ENCODE data around the gene PIP5K1C. TPM values are rescaled to one million over a fixed set of nuclear protein-coding genes. Genes with fewer than 3 reads are reported as not detected.
A peak's percentile ranks its signal among the peaks of the same experiment; 100 is the strongest.

PIP5K1C gene
- total and polyA plus RNA-seq, 10 of the 15 experiments (the other 5 are each of a cell fraction or from before 2014, with no cell fraction given): 0.39 to 19.6 (median 5.3) TPM

GRCh38 chr19:3618144-3618810 is 82.0 kb downstream of the PIP5K1C start:
- Histone ChIP-seq H4K20me1 (ENCODE audit: control insufficient read depth, insufficient read depth) (no peaks in the 10 kb centered on the region), H3K79me2 (ENCODE audit: control insufficient read depth, insufficient read depth, low read length) (no peaks in the 10 kb centered on the region), H3K4me1 (ENCODE audit: control insufficient read depth, insufficient read depth, low read length) (no peaks in the 10 kb centered on the region), H3K9me3 (replicated peaks; ENCODE audit: control insufficient read depth, insufficient read depth, low read length) (no peaks in the 10 kb centered on the region), H3K9ac (ENCODE audit: control insufficient read depth, insufficient read depth, low read length) (no peak overlapping the region), H3K4me2 (ENCODE audit: control insufficient read depth, insufficient read depth) (no peak overlapping the region; the same call in 1 of the 2 replicates), H3K4me3 (no peak overlapping the region), H3K36me3 (ENCODE audit: control insufficient read depth in 2 of 2, insufficient read depth in 2 of 2, low read length in 1 of 2) (peaks cover 0 to 11% of the 10 kb centered on the region in 2 experiments; a peak in 3 of 4 replicates), H3K27me3 (replicated peaks in 1 of 2; ENCODE audit: control insufficient read depth in 2 of 2, insufficient read depth in 2 of 2, low read length in 1 of 2) (no peaks in the 10 kb centered on the region), H2AFZ (ENCODE audit: control insufficient read depth, low read depth, low read length) (no peak overlapping the region; the same call in 1 of the 2 replicates), H3K27ac (ENCODE audit: control insufficient read depth, insufficient read depth) (no peak overlapping the region)
- SMC1A ChIA-PET (ENCODE audit: uncharacterized antibody, unreplicated experiment): interaction anchor here (1.2 kb wide), 1 partner anchor 31 kb away, joined by 3 read pairs; no protein-coding TSS in a partner anchor
- peak; percentile 12 for DNase-seq (ENCODE audit: low read depth, low spot score)
- WGBS (ENCODE audit: insufficient coverage, insufficient replicate concordance, low lambda C conversion rate, missing lambda C conversion rate): 52% methylated on average over 20 of the region's 31 CpGs
- POLR2A ChIA-PET: interaction anchor here (0.5 kb wide), 1 partner anchor 66 kb away, joined by 3 read pairs; no protein-coding TSS in a partner anchor
- CTCF ChIA-PET: interaction anchor here (0.7 to 2.3 kb wide), 4 partner anchors 14 to 73 kb away, joined by 3 to 7 read pairs (median 4); no protein-coding TSS in a partner anchor
- intact Hi-C loops (cut with micrococcal nuclease; ENCODE audit: unreplicated experiment) (loop anchor here (1.0 kb wide), 1 partner anchor 73 kb away; no protein-coding TSS in a partner anchor), in situ Hi-C loops (cut with MboI) (no loop called here)
- peak; percentile 78 for FAIRE-seq
- RAD21 ChIA-PET (ENCODE audit: unreplicated experiment): no interaction called here
- peak; percentile 97 for ATAC-seq
- BruUV-seq (replicated peaks): no TSS peak
- TF ChIP-seq KLF5 (IDR thresholded peaks at IDR 0.05; ENCODE audit: partially characterized antibody) (no peak), ATF7 (IDR thresholded peaks at IDR 0.05; ENCODE audit: low read depth) (no peak), GATAD2B (conservative IDR thresholded peaks at IDR 0.05; ENCODE audit: low read depth) (peak; percentile 59; the same call in 1 of the 2 replicates), KAT2A (conservative IDR thresholded peaks at IDR 0.05; ENCODE audit: control insufficient read depth, low read depth, low read length) (no peak), BCL11A (IDR thresholded peaks at IDR 0.05; ENCODE audit: low read depth, low read length) (no peak), HSF1 (IDR thresholded peaks at IDR 0.05; ENCODE audit: low read depth, low read length) (no peak), POLR2AphosphoS2 (IDR thresholded peaks at IDR 0.05; ENCODE audit: low read depth, low read length) (no peak), SMARCA5 (IDR thresholded peaks at IDR 0.05) (peak; percentile 67; the same call in 1 of the 2 replicates), RCOR1 (conservative IDR thresholded peaks at IDR 0.05; ENCODE audit: low read depth, low read length) (no peak), HDGF (IDR thresholded peaks at IDR 0.05) (peak; percentile 26; the same call in 1 of the 2 replicates), ZBTB40 (IDR thresholded peaks at IDR 0.05; ENCODE audit: borderline replicate concordance) (no peak), FOXM1 (IDR thresholded peaks at IDR 0.05; ENCODE audit: low read depth, low read length) (no peak), HCFC1 (IDR thresholded peaks at IDR 0.05; ENCODE audit: low read length) (no peak), SUZ12 (IDR thresholded peaks at IDR 0.05; ENCODE audit: unreplicated experiment) (no peak), ZNF622 (IDR thresholded peaks at IDR 0.05) (no peak), BHLHE40 (IDR thresholded peaks at IDR 0.05; ENCODE audit: borderline replicate concordance in 1 of 2, low read depth in 2 of 2, low read length in 1 of 2) (peak in 1 of 2 experiments; percentile 54; a peak in 3 of 4 replicates), YY1 (IDR thresholded peaks at IDR 0.05; ENCODE audit: low read depth, low read length) (peak; percentile 35; the same call in 1 of the 2 replicates), STAT3 (IDR thresholded peaks at IDR 0.05; ENCODE audit: low read depth, low read length) (no peak)
